Neural progenitor cell (in vitro differentiated cells): ENCODE data around the gene PAPOLB. TPM values are rescaled to one million over a fixed set of nuclear protein-coding genes. Genes with fewer than 3 reads are reported as not detected.
"Not testable (repeated sequence)": the region's sequence is repeated elsewhere in the genome, so short reads cannot be mapped to it uniquely, and the experiment has no call there.

Experiments used
- DNase-seq: peaks from one replicate; pipeline ENCODE4 v3.0.0-alpha.2; 2016; ENCODE audit warnings: low spot score
- H2AFZ ChIP-seq: fragments of 200-600 bp; sonication (generic); replicated peaks from 2 replicates; pipeline ENCODE4 v1.6.1; 2016; ENCODE audit warnings: antibody characterized with exemption
- H3F3A ChIP-seq: fragments of 200-600 bp; sonication (generic); 2 replicates; pipeline ENCODE4 v1.6.1; 2016; ENCODE audit warnings: antibody characterized with exemption, low read depth
- H3K27ac ChIP-seq: fragments of 200-600 bp; sonication (generic); 2 replicates; pipeline ENCODE4 v1.5.1; 2016; ENCODE audit warnings: mild to moderate bottlenecking
- H3K27me3 ChIP-seq: fragments of 200-600 bp; sonication (generic); 2 replicates; pipeline ENCODE4 v1.6.1; 2016; ENCODE audit warnings: mild to moderate bottlenecking, moderate library complexity
- H3K36me3 ChIP-seq: fragments of 200-600 bp; sonication (generic); 2 replicates; pipeline ENCODE4 v1.5.1; 2016
- H3K4me1 ChIP-seq: fragments of 200-600 bp; sonication (generic); 2 replicates; pipeline ENCODE4 v1.6.1; 2016; ENCODE audit warnings: mixed run types
- H3K4me2 ChIP-seq: fragments of 200-600 bp; sonication (generic); 2 replicates; pipeline ENCODE4 v1.6.1; 2016
- H3K4me3 ChIP-seq: fragments of 200-600 bp; sonication (generic); 2 replicates; pipeline ENCODE4 v1.5.1; 2016
- H3K79me2 ChIP-seq: fragments of 200-600 bp; sonication (generic); 2 replicates; pipeline ENCODE4 v1.6.1; 2016; ENCODE audit warnings: low read depth
- H3K9ac ChIP-seq: fragments of 200-600 bp; sonication (generic); 2 replicates; pipeline ENCODE4 v1.6.1; 2016
- H3K9me3 ChIP-seq: fragments of 200-600 bp; sonication (generic); 2 replicates; pipeline ENCODE4 v1.5.1; 2016; ENCODE audit warnings: low read depth
- H4K20me1 ChIP-seq: fragments of 200-600 bp; sonication (generic); 2 replicates; pipeline ENCODE4 v1.6.1; 2016; ENCODE audit warnings: low read depth
- H3K27ac Mint-ChIP-seq: 3 replicates; pipeline ENCODE4 v1.8.0; 2021; ENCODE audit warnings: mixed read lengths
- H3K27me3 Mint-ChIP-seq: 2 replicates; pipeline ENCODE4 v1.8.0; 2022; ENCODE audit warnings: low read depth, mild to moderate bottlenecking, inconsistent platforms, moderate library complexity, mixed read lengths; ENCODE audit not compliant: insufficient read depth
- H3K36me3 Mint-ChIP-seq: 3 replicates; pipeline ENCODE4 v1.8.0; 2021; ENCODE audit warnings: mixed read lengths
- H3K4me1 Mint-ChIP-seq: 3 replicates; pipeline ENCODE4 v1.8.0; 2021; ENCODE audit warnings: mixed read lengths
- H3K4me3 Mint-ChIP-seq: 3 replicates; pipeline ENCODE4 v1.8.0; 2021; ENCODE audit warnings: mild to moderate bottlenecking, moderate library complexity, mixed read lengths
- H3K9me3 Mint-ChIP-seq: 3 replicates; pipeline ENCODE4 v1.8.0; 2020; ENCODE audit warnings: mixed read lengths
- CTCF ChIP-seq: fragments of 200-600 bp; sonication (generic); IDR thresholded peaks from 2 replicates; pipeline ENCODE4 v1.5.1; 2017; ENCODE audit warnings: antibody characterized with exemption, mild to moderate bottlenecking
- EZH2 ChIP-seq: fragments of 200-600 bp; sonication (generic); IDR thresholded peaks from 2 replicates; pipeline ENCODE4 v1.6.1; 2017; ENCODE audit warnings: antibody characterized with exemption, mild to moderate bottlenecking, moderate library complexity
- EZH2phosphoT487 ChIP-seq: fragments of 200-600 bp; sonication (generic); IDR thresholded peaks from 2 replicates; pipeline ENCODE4 v1.6.1; 2017; ENCODE audit warnings: antibody characterized with exemption
- total RNA-seq: library from RNA; depleted of rRNA; stranded (reverse); fragments of >200 nt; gene quantifications from 2 replicates; pipeline ENCODE4 v1.2.3, GENCODE V29; 2015; ENCODE audit warnings: low replicate concordance

PAPOLB gene
- total RNA-seq, 1 donor from 2014 or later: not detected

GRCh38 chr7:4894482-4894881 is 32.7 kb upstream of the PAPOLB start:
- TF ChIP-seq CTCF (no peak), EZH2 (no peak), EZH2phosphoT487 (no peak)
- H3K4me1 ChIP-seq: no peaks in the 10 kb centered on the region
- H4K20me1 ChIP-seq: no peaks in the 10 kb centered on the region
- H3K27ac Mint-ChIP-seq: no peak overlapping the region
- H3K27ac ChIP-seq: no peak overlapping the region
- no peak overlapping the region for H3K9ac ChIP-seq
- H3K36me3 ChIP-seq: no peaks in the 10 kb centered on the region
- H3K9me3 Mint-ChIP-seq: no peaks in the 10 kb centered on the region
- no peak overlapping the region for H3K4me3 ChIP-seq
- H3K27me3 ChIP-seq: no peaks in the 10 kb centered on the region
- H3K4me2 ChIP-seq: no peak overlapping the region
- no peak for DNase-seq
- no peak overlapping the region for H3K4me3 Mint-ChIP-seq
- no peaks in the 10 kb centered on the region for H3K79me2 ChIP-seq
- peaks cover 3% of the 10 kb centered on the region for H3K36me3 Mint-ChIP-seq
- no peak overlapping the region for H2AFZ ChIP-seq
- peaks cover 7% of the 10 kb centered on the region for H3K27me3 Mint-ChIP-seq
- H3F3A ChIP-seq: no peaks in the 10 kb centered on the region
- H3K4me1 Mint-ChIP-seq: no peaks in the 10 kb centered on the region
- no peaks in the 10 kb centered on the region for H3K9me3 ChIP-seq

GRCh38 chr7:4893929-4894475 is 32.2 kb upstream of the PAPOLB start:
- Mint-ChIP-seq H3K27me3 (peaks cover 8% of the 10 kb centered on the region), H3K36me3 (peaks cover 3% of the 10 kb centered on the region), H3K27ac (no peak overlapping the region), H3K4me3 (no peak overlapping the region), H3K9me3 (no peaks in the 10 kb centered on the region), H3K4me1 (no peaks in the 10 kb centered on the region)
- no peak overlapping the region for H3K9ac ChIP-seq
- no peak overlapping the region for H3K27ac ChIP-seq
- no peak overlapping the region for H3K4me3 ChIP-seq
- H2AFZ ChIP-seq: no peak overlapping the region
- no peaks in the 10 kb centered on the region for H3F3A ChIP-seq
- no peak overlapping the region for H3K4me2 ChIP-seq
- H3K36me3 ChIP-seq: no peaks in the 10 kb centered on the region
- TF ChIP-seq EZH2phosphoT487: no peak
- TF ChIP-seq EZH2: no peak
- TF ChIP-seq CTCF: no peak
- no peak for DNase-seq
- no peaks in the 10 kb centered on the region for H3K9me3 ChIP-seq
- H3K79me2 ChIP-seq: no peaks in the 10 kb centered on the region
- no peaks in the 10 kb centered on the region for H3K27me3 ChIP-seq
- H4K20me1 ChIP-seq: no peaks in the 10 kb centered on the region
- H3K4me1 ChIP-seq: no peaks in the 10 kb centered on the region

GRCh38 chr7:4893188-4893587 is 31.4 kb upstream of the PAPOLB start:
- DNase-seq, H3K4me1 ChIP-seq, H3K4me1 Mint-ChIP-seq, H3K27me3 Mint-ChIP-seq, H3K9me3 ChIP-seq, H3K4me2 ChIP-seq, H3K9me3 Mint-ChIP-seq, H3K36me3 ChIP-seq, H3K9ac ChIP-seq, H2AFZ ChIP-seq, H3K4me3 ChIP-seq, H3K27ac Mint-ChIP-seq, H3K36me3 Mint-ChIP-seq, H3K79me2 ChIP-seq, H3K27me3 ChIP-seq, H3K4me3 Mint-ChIP-seq, H3K27ac ChIP-seq, H3F3A ChIP-seq, H4K20me1 ChIP-seq: not testable (repeated sequence)

- not testable (repeated sequence) for H3K4me3 ChIP-seq, H3K4me1 Mint-ChIP-seq
Measured at GRCh38 chr7:4891522-4891921, 29.7 kb upstream of the PAPOLB start.

More at GRCh38 chr7:4891522-4891921, 29.7 kb upstream of the PAPOLB start:
- not testable (repeated sequence) for H3K9me3 ChIP-seq, H3K9ac ChIP-seq, H2AFZ ChIP-seq, H3K27me3 ChIP-seq, H3K4me2 ChIP-seq, H3K27ac ChIP-seq, DNase-seq, H3K27ac Mint-ChIP-seq, H3K27me3 Mint-ChIP-seq, H3K79me2 ChIP-seq, H3K4me3 Mint-ChIP-seq, H3K9me3 Mint-ChIP-seq, H3F3A ChIP-seq, H3K4me1 ChIP-seq, H3K36me3 ChIP-seq, H3K36me3 Mint-ChIP-seq, H4K20me1 ChIP-seq
